HG03354 (cell line): ENCODE measurements around the gene RCAN2.

Experiments used
- ATAC-seq: cut with Tn5 transposase; IDR thresholded peaks from one replicate; pipeline ENCODE4 v1.9.1; 2021; ENCODE audit warnings: mild to moderate bottlenecking; ENCODE audit not compliant: unreplicated experiment, poor library complexity, severe bottlenecking

The RCAN2 gene

DNA sequence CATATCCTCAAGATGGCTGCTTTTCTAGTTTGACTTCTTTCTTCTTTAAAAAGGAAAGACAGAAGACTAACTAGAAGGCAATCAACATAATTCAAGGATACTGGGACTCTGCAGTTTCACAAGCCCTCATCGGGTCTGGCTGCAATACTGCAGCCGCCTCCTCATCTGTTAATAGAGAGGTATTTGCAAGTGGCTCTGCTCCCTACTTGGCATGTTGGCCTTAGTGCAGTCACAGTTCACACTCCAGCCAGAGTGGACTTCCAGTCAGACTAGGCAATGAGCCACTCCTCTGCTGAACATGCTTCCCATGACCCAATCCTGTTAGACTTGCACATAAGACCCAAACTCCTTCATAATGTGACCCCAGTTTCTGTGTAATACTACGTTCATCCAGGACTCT lies 178.6 kb downstream of the RCAN2 start:
- ATAC-seq: no peak

DNA sequence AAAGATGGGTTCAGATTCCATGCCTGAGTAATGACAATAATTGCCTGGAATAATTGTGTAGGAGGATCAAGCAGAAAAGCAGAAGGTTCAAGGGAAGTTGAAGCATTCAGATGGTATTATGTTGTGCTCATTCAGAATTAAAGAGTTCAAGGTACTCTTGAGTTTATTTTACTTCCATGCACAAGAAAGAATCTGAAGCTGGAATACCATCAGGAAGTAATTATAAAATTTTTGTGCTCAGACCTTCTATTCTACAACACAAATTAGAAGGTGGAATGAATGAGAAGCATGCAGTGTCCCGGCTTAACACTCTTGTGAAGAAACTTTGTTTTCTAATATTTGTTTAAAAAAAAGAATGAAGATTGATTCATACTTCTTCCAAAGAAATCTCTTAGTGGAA lies 181.1 kb downstream of the RCAN2 start:
- no peak for ATAC-seq

DNA sequence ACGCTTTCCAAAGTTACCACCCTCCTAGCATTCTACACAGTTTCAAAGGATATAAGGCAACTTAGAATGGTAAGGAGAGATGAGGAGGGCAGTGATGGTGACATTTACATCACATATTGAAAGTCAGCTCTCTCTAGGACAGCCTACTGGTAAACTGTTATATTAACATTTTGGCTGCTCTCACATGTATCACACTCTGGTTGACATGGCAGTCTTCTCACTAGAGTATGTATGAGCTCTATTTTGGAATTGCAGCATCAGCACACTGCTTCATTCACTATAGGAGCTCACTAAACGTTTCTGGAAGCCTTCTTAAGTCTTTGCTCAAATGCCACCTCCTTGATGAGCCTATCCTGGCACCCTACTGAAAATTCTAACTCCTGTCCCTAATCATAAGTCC lies 184.8 kb downstream of the RCAN2 start:
- ATAC-seq: no peak

DNA sequence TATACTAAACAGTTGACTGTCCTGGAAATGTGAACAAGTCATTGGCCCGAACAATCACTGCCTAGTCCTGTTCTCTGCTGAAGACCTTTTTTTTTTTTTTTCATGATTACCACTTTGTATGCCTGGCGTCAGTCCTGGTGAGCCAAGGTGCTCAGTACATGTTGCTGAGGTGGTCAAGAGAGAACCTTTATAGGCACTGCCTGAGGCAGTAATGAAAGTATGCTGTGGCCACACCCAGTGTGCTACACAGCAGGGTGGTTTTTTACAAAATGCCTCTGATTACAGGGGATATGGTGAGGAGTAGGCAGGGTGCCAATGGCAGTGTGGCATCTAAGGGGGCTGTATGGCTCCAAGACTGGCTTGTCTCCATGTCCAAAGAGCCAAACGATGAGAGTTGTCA lies 185.4 kb downstream of the RCAN2 start:
- no peak for ATAC-seq

DNA sequence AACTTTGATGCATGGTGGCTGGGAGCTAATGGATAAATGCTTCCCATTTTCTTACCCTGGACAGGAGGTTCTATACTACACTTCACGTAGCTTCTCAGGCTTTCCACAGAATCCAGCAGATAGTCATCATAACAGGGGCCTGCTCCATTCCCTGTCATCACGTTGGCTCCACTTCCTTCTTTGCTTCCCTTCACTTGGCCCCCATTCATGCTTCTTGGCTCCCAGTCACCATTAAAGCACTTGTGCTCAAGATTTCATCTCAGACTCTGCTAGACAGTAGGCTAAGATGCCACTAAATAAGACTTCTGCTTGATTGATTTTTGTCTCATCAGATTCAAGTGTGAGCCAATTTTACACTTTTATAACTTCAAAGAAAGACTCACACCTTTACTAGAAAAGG lies 186.0 kb downstream of the RCAN2 start:
- ATAC-seq: no peak

DNA sequence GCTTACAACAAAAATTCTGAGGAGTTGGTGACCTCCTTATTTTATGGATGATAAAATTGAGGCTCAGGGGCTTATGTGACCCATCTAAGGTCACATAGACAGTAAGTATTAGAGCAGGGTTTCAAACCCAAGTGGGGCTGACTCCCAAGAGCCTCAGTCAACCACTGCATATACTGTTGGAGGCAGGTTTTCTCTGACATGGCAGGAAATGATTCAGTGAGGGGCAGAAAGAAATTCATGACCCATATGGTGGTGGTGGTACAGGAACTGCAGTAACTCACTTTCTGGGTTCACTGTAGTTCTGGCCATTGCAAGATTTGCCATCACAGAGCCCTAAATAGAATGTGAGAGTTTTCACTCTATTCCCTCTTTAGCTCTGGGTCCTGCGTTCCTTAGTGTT lies 188.4 kb downstream of the RCAN2 start:
- no peak for ATAC-seq

DNA sequence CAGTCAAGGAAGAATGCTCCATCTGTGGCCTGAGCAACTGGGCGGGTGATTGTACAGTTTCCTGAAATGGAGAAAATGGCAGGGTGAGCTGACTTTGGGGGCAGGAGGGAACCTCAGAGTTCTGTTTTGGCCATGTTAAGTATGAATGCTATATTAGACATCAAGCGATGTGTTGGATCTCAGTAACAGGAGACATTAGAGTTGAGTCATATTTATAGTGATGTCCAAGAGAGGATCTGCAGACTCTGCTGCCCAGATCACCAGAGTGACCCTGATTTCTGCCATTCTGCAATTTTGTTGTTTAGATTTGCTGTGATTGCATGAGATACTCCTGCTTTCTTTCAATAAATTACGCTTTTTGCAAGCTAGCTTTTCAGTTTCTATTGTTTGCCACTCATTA lies 189.1 kb downstream of the RCAN2 start:
- no peak for ATAC-seq

DNA sequence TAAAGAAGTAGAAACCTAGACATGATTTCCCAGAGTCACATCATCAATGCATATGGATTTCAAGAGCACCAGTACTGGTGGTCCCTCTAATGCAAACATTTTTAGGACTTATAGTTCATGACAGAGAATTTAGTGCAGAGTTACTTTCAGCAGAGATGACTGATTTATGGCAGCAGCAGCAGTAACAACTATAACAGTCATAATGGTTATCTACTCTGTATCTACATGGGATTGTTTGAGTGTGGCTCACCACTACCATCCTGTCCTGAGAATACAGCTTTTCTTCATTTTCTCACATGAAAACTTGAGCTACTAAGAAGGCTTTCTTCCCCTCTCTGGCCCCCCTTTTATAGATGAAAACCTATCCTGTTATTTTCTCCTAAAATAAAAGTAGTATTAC lies 192.0 kb downstream of the RCAN2 start:
- no peak for ATAC-seq

DNA sequence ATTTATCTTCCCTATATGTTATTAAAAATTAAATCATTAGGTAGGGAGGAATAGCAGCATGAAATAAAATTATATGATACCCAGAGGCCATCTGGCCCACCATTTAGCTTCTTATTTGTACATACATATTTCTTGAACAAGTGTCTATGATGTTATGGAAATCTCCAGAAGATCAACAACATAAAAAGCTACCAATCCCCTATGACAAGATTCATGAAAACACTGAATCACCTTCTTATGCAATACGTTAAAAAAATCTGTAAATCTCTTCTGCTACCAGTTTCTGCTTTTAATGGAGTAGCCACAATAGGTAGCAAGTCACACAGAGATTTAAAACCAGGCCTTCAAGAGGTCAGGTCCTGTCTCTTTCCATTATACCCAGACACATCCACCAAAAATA lies 194.7 kb downstream of the RCAN2 start:
- no peak for ATAC-seq

DNA sequence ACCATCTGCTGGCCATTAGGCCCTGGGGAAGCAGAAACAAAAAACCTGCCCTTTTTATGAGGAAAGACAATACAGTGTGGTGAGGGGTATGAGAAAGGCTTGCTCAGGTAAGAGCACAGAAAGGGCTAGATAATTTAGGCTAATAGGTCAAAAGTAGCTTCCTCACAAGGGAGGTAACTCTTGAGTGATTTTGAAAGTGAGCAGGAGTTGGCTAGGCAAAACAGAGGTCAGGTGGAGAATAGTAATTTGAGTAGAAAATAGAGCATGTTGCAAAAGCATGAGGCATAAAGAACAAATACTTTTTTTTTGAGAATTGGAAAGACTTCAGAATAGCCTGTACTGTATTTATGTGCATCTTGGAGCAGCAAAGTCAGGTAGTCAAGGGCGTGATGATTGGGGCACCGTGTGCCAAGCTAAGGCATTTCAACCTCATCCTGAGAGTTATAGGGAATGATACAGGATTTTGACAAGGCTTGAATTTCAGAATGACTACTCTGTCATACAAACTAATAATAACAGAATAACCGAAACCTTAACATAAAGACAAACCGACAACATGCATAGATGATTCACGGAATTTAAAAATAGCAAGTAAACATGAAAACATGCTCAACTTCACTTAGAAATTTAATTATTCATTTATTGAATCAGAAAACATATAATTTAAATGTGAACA lies 197.5 kb downstream of the RCAN2 start:
- ATAC-seq: peak; percentile 87

DNA sequence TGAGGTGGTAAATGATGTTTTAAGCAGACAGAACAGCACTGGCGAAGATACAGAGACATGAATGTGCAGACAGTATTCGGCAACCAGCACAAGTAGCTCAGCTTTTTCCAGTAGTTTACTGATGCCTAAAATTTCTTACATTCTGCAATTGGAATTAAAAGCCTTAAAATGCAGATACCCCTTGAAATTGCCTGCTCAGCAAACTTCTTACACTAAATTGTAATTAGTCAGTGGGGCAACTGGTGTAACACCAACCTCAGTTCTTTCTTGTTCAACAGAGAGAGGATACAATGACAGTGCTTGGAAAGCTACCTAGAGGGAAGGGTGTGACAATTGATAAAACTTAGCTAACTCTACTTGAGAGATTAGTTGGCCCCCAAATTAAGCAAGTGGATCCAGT lies 199.4 kb downstream of the RCAN2 start:
- ATAC-seq: no peak

DNA sequence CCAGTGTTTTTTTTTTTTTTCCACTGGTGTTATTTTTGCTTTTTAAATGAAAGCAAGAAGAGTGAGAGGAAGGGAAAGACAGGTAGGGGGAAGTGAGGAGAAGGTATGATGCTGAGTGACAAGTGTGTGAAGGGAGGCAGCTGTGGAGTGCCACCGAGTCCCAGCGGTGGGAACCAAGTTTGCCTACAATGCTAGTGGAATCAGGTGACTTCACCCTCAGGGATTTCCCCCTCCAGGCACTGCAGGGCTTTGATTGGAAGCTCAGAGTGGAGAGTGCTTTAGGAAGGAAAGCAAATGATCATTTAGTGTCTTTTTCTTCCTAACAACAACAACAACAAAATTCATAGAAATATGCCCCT lies 200.0 kb downstream of the RCAN2 start:
- no peak for ATAC-seq

DNA sequence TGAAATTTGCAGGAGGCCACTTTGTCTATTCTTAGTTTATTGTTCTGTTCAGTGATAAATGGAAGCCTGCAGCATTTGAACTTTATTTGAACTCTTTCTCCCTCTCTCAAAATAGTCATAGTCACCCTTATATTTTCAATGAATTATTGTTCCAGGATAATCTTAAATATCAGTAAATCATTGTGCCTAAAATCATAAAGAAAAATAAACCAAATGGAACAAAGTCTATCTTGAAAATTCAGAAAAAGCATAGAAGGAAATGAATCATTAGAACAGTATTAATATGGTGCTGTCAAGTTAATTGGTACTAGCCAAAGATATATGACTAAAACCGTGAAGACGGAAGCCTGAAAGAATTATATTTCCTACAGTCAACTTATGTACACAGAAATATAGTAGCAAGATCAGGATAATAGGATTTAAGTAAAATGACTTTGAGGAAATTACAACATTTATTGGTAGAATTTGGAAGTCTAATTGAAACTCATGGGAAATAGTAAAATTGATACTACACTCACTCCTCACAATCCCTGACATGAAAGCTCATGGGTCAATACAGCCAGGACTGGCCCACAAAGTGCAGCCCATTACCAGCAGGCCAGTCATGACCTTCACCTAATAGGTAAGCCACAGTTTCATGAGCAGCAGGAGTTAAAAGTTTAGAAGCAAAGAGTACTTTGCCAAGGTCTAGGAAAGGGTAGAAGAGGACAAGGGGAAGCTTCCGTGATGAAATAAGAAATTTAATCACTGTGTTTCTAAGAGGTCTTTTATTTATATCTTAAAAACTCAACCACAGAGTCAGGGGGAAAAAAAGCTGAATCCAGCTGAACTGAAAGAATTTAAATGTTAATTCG lies 200.6 kb downstream of the RCAN2 start:
- no peak for ATAC-seq

DNA sequence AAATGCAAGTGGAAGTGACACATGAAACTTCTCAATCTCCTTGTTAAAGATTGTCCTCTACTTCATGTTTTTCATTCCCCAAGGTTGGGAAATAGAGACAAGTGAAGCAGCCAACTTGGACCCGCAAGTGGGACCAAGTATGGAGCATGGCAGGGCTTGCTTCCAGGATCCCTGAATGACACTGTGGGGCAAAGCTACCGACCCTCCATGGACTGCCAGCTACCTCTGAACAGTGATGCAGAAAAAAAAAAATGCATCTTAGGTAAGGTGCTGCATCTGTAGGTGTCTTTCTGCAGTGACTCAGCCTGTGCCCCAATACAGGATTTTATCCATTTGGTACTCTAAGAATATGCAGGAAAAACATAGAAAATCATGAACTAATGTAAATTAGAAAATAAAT lies 201.4 kb downstream of the RCAN2 start:
- ATAC-seq: no peak

DNA sequence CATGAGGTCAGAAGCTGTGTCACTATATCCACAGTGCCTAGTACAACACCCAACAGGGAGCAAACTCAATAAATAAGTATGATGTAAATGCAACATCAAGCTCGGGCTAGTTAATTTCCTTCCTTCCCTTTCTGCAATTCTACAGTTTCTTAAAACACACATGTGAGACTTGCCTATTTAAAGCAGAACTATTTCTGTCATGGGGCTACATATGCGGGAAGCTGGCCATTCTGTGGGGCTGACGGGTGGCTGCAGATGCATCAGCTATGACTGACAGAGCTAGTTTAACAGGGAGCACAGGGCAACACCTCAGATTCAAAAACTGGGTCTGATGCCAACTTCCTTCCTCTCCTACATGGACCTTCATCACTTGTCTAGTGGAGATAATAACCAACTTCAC lies 202.4 kb downstream of the RCAN2 start:
- no peak for ATAC-seq

DNA sequence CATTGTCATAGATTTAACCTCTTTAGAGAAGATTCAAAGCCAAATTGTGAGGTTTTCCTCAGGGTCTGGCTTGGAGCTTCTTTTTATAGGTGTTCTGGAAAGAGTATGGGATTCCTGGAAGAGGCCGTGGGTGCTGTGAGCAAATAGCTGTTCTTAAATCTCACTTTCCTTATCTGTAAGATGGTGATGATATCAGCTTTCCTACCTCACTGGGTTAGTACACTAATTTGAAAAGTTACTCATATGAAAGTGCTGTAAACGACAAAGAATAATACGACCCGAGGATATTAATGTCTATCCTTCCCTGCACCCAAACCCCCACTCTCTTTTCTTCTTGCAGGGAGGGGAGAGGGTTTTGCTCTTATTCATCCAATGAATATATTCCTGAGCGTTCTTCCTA lies 203.6 kb downstream of the RCAN2 start:
- ATAC-seq: no peak

DNA sequence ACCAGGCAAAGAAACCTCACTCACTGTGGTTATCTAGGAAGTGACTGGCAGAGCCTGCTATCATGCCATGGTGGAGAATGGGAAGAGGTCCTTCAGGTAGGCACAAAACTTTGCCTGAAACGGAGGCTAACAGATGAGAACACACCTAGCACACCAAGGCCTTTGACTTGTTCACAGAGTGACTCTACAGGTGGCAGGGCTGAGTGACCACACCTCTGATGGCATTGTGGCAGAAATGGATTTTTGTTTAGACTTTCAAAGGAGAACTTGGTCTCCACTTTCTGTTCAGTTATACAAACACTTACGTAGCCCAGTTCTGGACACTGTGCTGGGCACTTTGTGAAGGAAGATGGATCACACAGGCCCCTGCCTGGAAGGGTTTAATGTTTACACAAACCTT lies 204.2 kb downstream of the RCAN2 start:
- no peak for ATAC-seq

DNA sequence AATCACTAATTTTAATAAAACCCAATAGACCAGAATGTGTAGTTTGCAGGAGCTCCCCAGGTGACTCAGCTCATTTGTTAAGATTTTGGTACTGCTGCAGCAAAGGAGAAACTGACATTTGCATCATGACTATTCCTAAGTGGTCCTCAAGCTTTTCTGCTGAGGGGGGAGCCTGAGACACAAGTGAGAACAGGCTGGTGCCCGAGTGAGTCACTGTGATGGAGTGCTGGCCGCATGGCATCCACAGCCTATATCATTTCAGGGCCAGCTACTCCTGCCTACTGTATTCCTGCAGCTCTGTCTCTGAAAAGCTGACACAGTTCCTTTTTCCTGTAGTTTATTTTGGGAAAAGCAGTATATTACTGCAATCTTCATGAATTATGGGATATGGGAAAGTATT lies 206.8 kb downstream of the RCAN2 start:
- ATAC-seq: no peak

DNA sequence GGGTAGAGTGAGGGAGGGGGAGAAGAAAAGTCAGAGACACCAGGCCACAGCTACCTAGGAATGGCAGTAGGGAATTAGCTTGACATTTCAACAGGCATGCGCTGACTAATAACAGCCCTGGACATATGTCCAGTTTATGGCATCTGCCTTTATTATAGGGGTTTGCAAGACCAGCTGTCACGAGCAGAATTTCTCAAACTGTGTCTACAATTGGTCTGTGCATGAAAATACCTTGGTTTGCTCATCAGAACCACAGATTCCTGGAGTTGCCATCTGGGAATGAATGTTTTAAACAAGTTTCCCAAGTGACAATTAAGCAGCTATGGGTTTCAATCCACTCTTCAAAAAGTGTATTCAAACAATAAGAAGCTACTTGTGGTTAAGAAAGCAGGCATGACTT lies 210.1 kb downstream of the RCAN2 start:
- no peak for ATAC-seq

DNA sequence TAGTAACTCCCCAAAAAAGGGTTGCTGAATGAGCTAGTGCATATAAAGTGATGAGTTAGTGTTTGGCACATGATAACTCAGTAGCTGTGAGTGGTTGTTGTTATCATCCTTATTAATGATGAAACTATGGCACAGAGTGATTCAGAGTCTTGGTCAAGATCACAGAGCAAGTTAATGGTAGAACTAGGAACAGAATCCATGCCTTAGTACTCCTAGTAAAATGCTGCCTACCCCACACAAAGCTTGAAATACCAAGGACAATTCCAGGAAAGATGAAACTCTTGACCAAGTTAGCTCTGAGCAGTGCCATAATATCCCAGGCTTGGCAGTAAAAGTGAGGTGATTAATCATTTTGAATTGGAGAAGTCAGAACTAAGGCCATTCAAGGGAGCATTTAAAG lies 211.4 kb downstream of the RCAN2 start:
- no peak for ATAC-seq

DNA sequence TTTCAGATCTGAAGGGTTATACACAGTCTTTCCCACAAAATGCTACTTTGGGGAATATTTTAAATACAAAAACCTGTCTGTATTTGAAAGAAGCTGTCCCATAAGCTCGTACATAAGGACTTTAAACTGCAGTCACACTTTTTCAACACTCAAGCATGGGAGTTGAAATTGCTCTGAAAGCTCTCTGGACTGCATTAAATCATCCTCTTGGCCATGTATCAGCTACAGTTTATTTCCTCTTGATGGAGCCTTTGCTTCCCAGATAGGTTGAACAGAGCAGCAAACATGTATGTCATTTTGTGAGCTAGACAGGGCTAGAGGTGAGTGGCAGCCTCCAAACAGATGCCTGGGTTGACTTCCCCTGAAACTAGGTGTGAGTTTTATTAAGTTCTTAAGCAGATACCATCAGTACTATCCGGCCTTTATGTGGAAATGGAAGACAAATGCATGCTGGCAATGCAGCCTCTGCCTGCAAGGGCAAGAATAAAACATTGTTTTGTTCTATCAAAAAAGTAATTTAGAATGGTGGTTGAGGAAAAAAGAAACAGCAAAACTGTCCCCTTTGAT lies 214.6 kb downstream of the RCAN2 start:
- no peak for ATAC-seq
